HG02610 (cell line): ENCODE measurements around the gene PIGZ.

ENCODE experiments used
- ATAC-seq: cut with Tn5 transposase; IDR thresholded peaks from one replicate; pipeline ENCODE4 v1.9.1; 2021; ENCODE audit warnings: mild to moderate bottlenecking, moderate library complexity; ENCODE audit not compliant: unreplicated experiment

The PIGZ gene

GRCh38 chr3:196985954-196986885, 17.6 kb upstream of the PIGZ start:
- ATAC-seq = no peak

GRCh38 chr3:196985298-196985697, 16.7 kb upstream of the PIGZ start:
- ATAC-seq = no peak

- ATAC-seq = no peak
Observed at GRCh38 chr3:196983186-196983585, 14.6 kb upstream of the PIGZ start.

GRCh38 chr3:196981657-196982056, 13.0 kb upstream of the PIGZ start:
- no peak for ATAC-seq

- ATAC-seq = no peak
Observed at GRCh38 chr3:196979545-196979944, 10.9 kb upstream of the PIGZ start.

- ATAC-seq = no peak
Observed at GRCh38 chr3:196976941-196977340, 8.3 kb upstream of the PIGZ start.

- ATAC-seq = no peak
Observed at GRCh38 chr3:196975349-196975748, 6.7 kb upstream of the PIGZ start.

GRCh38 chr3:196974661-196975060, 6.0 kb upstream of the PIGZ start:
- no peak for ATAC-seq

- no peak for ATAC-seq
Observed at GRCh38 chr3:196971094-196971698, 2.6 kb upstream of the PIGZ start.

GRCh38 chr3:196970547-196971093, 2.0 kb upstream of the PIGZ start:
- ATAC-seq = no peak

- peak; percentile 51 for ATAC-seq
Observed at GRCh38 chr3:196969660-196970546, 1.3 kb upstream of the PIGZ start.

- ATAC-seq = peak; percentile 38
Observed at GRCh38 chr3:196969134-196969659, 564 bp upstream of the PIGZ start.

- ATAC-seq = no peak
Observed at GRCh38 chr3:196967412-196968232, 1.0 kb downstream of the PIGZ start.

- ATAC-seq = no peak
Observed at GRCh38 chr3:196966526-196967401, 1.9 kb downstream of the PIGZ start.

GRCh38 chr3:196965804-196966173, 2.8 kb downstream of the PIGZ start:
- no peak for ATAC-seq

GRCh38 chr3:196965112-196965803, 3.4 kb downstream of the PIGZ start:
- ATAC-seq = no peak

- no peak for ATAC-seq
Observed at GRCh38 chr3:196963631-196963953, 5.0 kb downstream of the PIGZ start.

- no peak for ATAC-seq
Observed at GRCh38 chr3:196962930-196963630, 5.6 kb downstream of the PIGZ start.
